ENCODE measurements around the gene CLTCL1. TPM values are rescaled to one million over a fixed set of nuclear protein-coding genes. Genes with fewer than 3 reads are reported as not detected.

CLTCL1 gene
- total RNA-seq, 1 experiment from 2014 or later, result 7.1 TPM

GRCh38 chr22:19235874-19236273, 55.6 kb downstream of the CLTCL1 start:
- ChIA-PET POLR2A (no interaction called here), CTCF (no interaction called here), RAD21 (ENCODE audit: low non-redundant PET in 1 of 2, low total read pairs in 2 of 2, uncharacterized antibody in 2 of 2, unreplicated experiment in 2 of 2) (no interaction called here)
- no peak overlapping the region for H3K9ac ChIP-seq (ENCODE audit: low read length)
- H3K4me2 ChIP-seq (ENCODE audit: low read length), result no peak overlapping the region
- TF ChIP-seq SP1 (IDR thresholded peaks at IDR 0.05; ENCODE audit: low read depth) (no peak), ZFX (IDR thresholded peaks at IDR 0.05) (no peak), POLR2A (IDR thresholded peaks at IDR 0.05; ENCODE audit: borderline replicate concordance, extremely low read depth, insufficient read depth, insufficient read length) (no peak), EZH2 (IDR thresholded peaks at IDR 0.05) (no peak), EGR1 (IDR thresholded peaks at IDR 0.05; ENCODE audit: low read depth) (no peak), TCF7L2 (IDR thresholded peaks at IDR 0.05; ENCODE audit: borderline replicate concordance, extremely low read depth, insufficient read depth, insufficient read length) (no peak), REST (IDR thresholded peaks at IDR 0.05; ENCODE audit: low read depth) (no peak), ZNF274 (IDR thresholded peaks at IDR 0.05; ENCODE audit: low read depth, low read length) (no peak), SIN3A (IDR thresholded peaks at IDR 0.05; ENCODE audit: low read depth) (no peak), JUND (IDR thresholded peaks at IDR 0.05) (no peak), CTCF (IDR thresholded peaks at IDR 0.05 in 2 of 3, conservative IDR thresholded peaks at IDR 0.05 in 1 of 3; ENCODE audit: borderline replicate concordance in 1 of 3, insufficient read depth in 1 of 3, low read depth in 2 of 3, low read length in 2 of 3) (no peak), EZH2phosphoT487 (IDR thresholded peaks at IDR 0.05; ENCODE audit: borderline replicate concordance) (no peak), FOSL1 (IDR thresholded peaks at IDR 0.05; ENCODE audit: low read depth) (no peak), YY1 (IDR thresholded peaks at IDR 0.05; ENCODE audit: extremely low read depth, insufficient replicate concordance, low read depth, low read length) (no peak), POLR2AphosphoS5 (IDR thresholded peaks at IDR 0.05; ENCODE audit: low read depth, low read length) (no peak), SRF (IDR thresholded peaks at IDR 0.05; ENCODE audit: low read depth) (no peak), ATF3 (IDR thresholded peaks at IDR 0.05) (no peak), RAD21 (IDR thresholded peaks at IDR 0.05; ENCODE audit: low read depth) (no peak), CEBPB (IDR thresholded peaks at IDR 0.05; ENCODE audit: low read depth) (no peak)
- H3K36me3 ChIP-seq (ENCODE audit: control insufficient read depth in 1 of 2, insufficient read depth in 2 of 2, low read length in 2 of 2), result peaks cover 0 to 3% of the 10 kb centered on the region in 2 experiments; a peak in 1 of 4 replicates
- no peaks in the 10 kb centered on the region for H3K27me3 ChIP-seq (ENCODE audit: insufficient read depth, low read length)
- no peak overlapping the region for H2AFZ ChIP-seq (ENCODE audit: low read depth, low read length, poor library complexity, severe bottlenecking)
- no peaks in the 10 kb centered on the region for H3K4me1 ChIP-seq (ENCODE audit: control insufficient read depth in 1 of 2, insufficient read depth in 2 of 2, low read length in 2 of 2)
- H3K9me2 ChIP-seq (ENCODE audit: insufficient read depth), result no peaks in the 10 kb centered on the region
- no peaks in the 10 kb centered on the region for H3K79me2 ChIP-seq (ENCODE audit: insufficient read depth, low read length)
- H3K27ac ChIP-seq (ENCODE audit: low read depth, low read length), result no peak overlapping the region
- no TSS peak for BruUV-seq (replicated peaks)
- ATAC-seq (no peak), DNase-seq (ENCODE audit: low read depth, low spot score) (no peak)
- H4K20me1 ChIP-seq (ENCODE audit: insufficient read depth), result no peaks in the 10 kb centered on the region
- H3K4me3 ChIP-seq (replicated peaks in 1 of 2; ENCODE audit: low read depth in 1 of 2, low read length in 2 of 2), result no peak overlapping the region
- intact Hi-C loops (cut with micrococcal nuclease), result no loop called here
- no peaks in the 10 kb centered on the region for H3K9me3 ChIP-seq (ENCODE audit: control insufficient read depth in 1 of 2, insufficient read depth in 1 of 2, low read depth in 1 of 2, low read length in 2 of 2)
